Left lung (tissue), 10 donors: ENCODE results near the gene OMP. TPM values are rescaled to one million over a fixed set of nuclear protein-coding genes. Genes with fewer than 3 reads are reported as not detected.

ENCODE experiments used
- ATAC-seq: fragments of 200-7000 bp; cut with Tn5 transposase; one replicate; pipeline ENCODE4 v1.9.1; 2020; ENCODE audit warnings: moderate library complexity
- DNase-seq, 4 donors: peaks; one replicate each; pipeline ENCODE4 v3.0.0-alpha.2; 2013 to 2020
- H3K27ac ChIP-seq, 2 donors: fragments of 200-600 bp; sonication (generic) in 1 of 2; one replicate each; pipeline versions ENCODE4 v1.5.0 to v1.8.0; 2020 to 2021
- H3K27me3 ChIP-seq, 2 donors: fragments of 200-600 bp; sonication (generic) in 1 of 2; one replicate each; pipeline versions ENCODE4 v1.5.0 to v1.8.0; 2020 to 2021
- H3K36me3 ChIP-seq, 2 donors: fragments of 200-600 bp; sonication (generic) in 1 of 2; one replicate each; pipeline versions ENCODE4 v1.5.0 to v1.8.0; 2020 to 2021
- H3K4me1 ChIP-seq, 2 donors: fragments of 200-600 bp; one replicate each; pipeline ENCODE4 v1.8.0; 2021
- H3K4me3 ChIP-seq, 2 donors: fragments of 200-600 bp; sonication (generic) in 1 of 2; one replicate each; pipeline versions ENCODE4 v1.5.0 to v1.8.0; 2020 to 2021; ENCODE audit warnings: mild to moderate bottlenecking in 1 of 2
- H3K9me3 ChIP-seq, 2 donors: fragments of 200-600 bp; sonication (generic) in 1 of 2; one replicate each; pipeline versions ENCODE4 v1.5.0 to v1.8.0; 2020 to 2021
- CTCF ChIP-seq, 2 donors: fragments of 200-600 bp; sonication (generic) in 1 of 2; IDR thresholded peaks; one replicate each; pipeline versions ENCODE4 v1.5.0 to v1.8.0; 2021; ENCODE audit warnings: antibody characterized with exemption in 2 of 2
- intact Hi-C, 2 donors: fragments of 100-400 bp; cut with DNase I; formaldehyde crosslinking; loops; one replicate each; pipeline versions ENCODE4 v1.11.2 to v1.14.2; 2022
- polyA plus RNA-seq, 6 donors: library from polyadenylated mRNA; unstranded; fragments of 120-200 nt; gene quantifications; one replicate each; pipeline ENCODE4 v1.2.1, GENCODE V29; 2013; ENCODE audit not compliant: insufficient read length in 6 of 6
- total RNA-seq, 2 donors: library from RNA; stranded (reverse); fragmentation: NEBNext Ultra II Directional; extraction: Animal tissue kit (Norgen Biotek cat#: 25700); gene quantifications; one replicate each; pipeline ENCODE4 v1.2.1, GENCODE V29; 2021
- donor health status: DM: no; HTN: yes; CAD: no.
- donor health status: DM: no; HTN: no; CAD: no.

Gene OMP
- total and polyA plus RNA-seq, 8 donors, result 0.34 to 0.46 (median 0.40) TPM; not detected in 4

GRCh38 chr11:77101043-77101537 lies 1.6 kb upstream of the OMP start:
- Histone ChIP-seq H3K4me1 (no peaks in the 10 kb centered on the region), H3K36me3 (no peaks in the 10 kb centered on the region), H3K9me3 (no peaks in the 10 kb centered on the region), H3K4me3 (no peak overlapping the region), H3K27me3 (no peaks in the 10 kb centered on the region), H3K27ac (no peak overlapping the region)
- ATAC-seq (no peak), DNase-seq (no peak)
- no peak for TF ChIP-seq CTCF (IDR thresholded peaks at IDR 0.05)
- intact Hi-C loops, result no loop called here

- no peak for ATAC-seq
Observed at GRCh38 chr11:77103319-77103718, 679 bp downstream of the OMP start.

GRCh38 chr11:77104727-77105126 lies 2.1 kb downstream of the OMP start:
- TF ChIP-seq CTCF (IDR thresholded peaks at IDR 0.05), result no peak
- no peaks in the 10 kb centered on the region for H3K4me1 ChIP-seq
- no peaks in the 10 kb centered on the region for H3K27me3 ChIP-seq
- no peaks in the 10 kb centered on the region for H3K9me3 ChIP-seq
- H3K36me3 ChIP-seq, result no peaks in the 10 kb centered on the region
- intact Hi-C loops, result no loop called here
- no peak for DNase-seq
- no peak overlapping the region for H3K4me3 ChIP-seq
- H3K27ac ChIP-seq, result no peak overlapping the region
- no peak for ATAC-seq

More at GRCh38 chr11:77103319-77103718, 679 bp downstream of the OMP start:
- no peaks in the 10 kb centered on the region for H3K27me3 ChIP-seq
- no peak overlapping the region for H3K27ac ChIP-seq
- no peak for TF ChIP-seq CTCF (IDR thresholded peaks at IDR 0.05)
- H3K36me3 ChIP-seq, result no peaks in the 10 kb centered on the region
- intact Hi-C loops, result no loop called here
- H3K4me3 ChIP-seq, result no peak overlapping the region
- H3K4me1 ChIP-seq, result no peaks in the 10 kb centered on the region
- no peak for DNase-seq
- H3K9me3 ChIP-seq, result no peaks in the 10 kb centered on the region

GRCh38 chr11:77106321-77106720 lies 3.7 kb downstream of the OMP start:
- no peaks in the 10 kb centered on the region for H3K9me3 ChIP-seq
- H3K27me3 ChIP-seq, result no peaks in the 10 kb centered on the region
- no peaks in the 10 kb centered on the region for H3K4me1 ChIP-seq
- DNase-seq, result no peak
- intact Hi-C loops, result no loop called here
- no peak overlapping the region for H3K27ac ChIP-seq
- ATAC-seq, result no peak
- TF ChIP-seq CTCF (IDR thresholded peaks at IDR 0.05), result no peak
- no peak overlapping the region for H3K4me3 ChIP-seq
- H3K36me3 ChIP-seq, result no peaks in the 10 kb centered on the region

- ATAC-seq (no peak), DNase-seq (no peak)
- Histone ChIP-seq H3K4me1 (no peaks in the 10 kb centered on the region), H3K36me3 (no peaks in the 10 kb centered on the region), H3K9me3 (no peaks in the 10 kb centered on the region), H3K27me3 (no peaks in the 10 kb centered on the region), H3K27ac (no peak overlapping the region), H3K4me3 (no peak overlapping the region)
- intact Hi-C loops, result no loop called here
- no peak for TF ChIP-seq CTCF (IDR thresholded peaks at IDR 0.05)
Observed at GRCh38 chr11:77106759-77107158, 4.1 kb downstream of the OMP start.
